GM23338 (cell line): ENCODE measurements around the gene LRMDA. TPM values are rescaled to one million over a fixed set of nuclear protein-coding genes. Genes with fewer than 3 reads are reported as not detected.

Experiments
- ATAC-seq: fragments of 200-7000 bp; cut with Tn5 transposase; 3 replicates; pipeline ENCODE4 v1.9.1; 2020
- DNase-seq: peaks from one replicate; pipeline ENCODE4 v3.0.0-alpha.2; 2015; ENCODE audit warnings: low spot score
- H2AFZ ChIP-seq: fragments of 200-600 bp; sonication (generic); 2 replicates; pipeline ENCODE4 v1.8.0; 2016; ENCODE audit warnings: antibody characterized with exemption, mild to moderate bottlenecking, moderate library complexity
- H3F3A ChIP-seq: fragments of 200-600 bp; sonication (generic); replicated peaks from 2 replicates; pipeline ENCODE4 v1.8.0; 2017; ENCODE audit warnings: antibody characterized with exemption, mixed run types, low read depth
- H3K27ac ChIP-seq: fragments of 200-600 bp; sonication (generic); 2 replicates; pipeline ENCODE4 v1.6.1; 2016; ENCODE audit warnings: low read depth
- H3K27me3 ChIP-seq: fragments of 200-600 bp; sonication (generic); 2 replicates; pipeline ENCODE4 v1.8.0; 2016; ENCODE audit warnings: mild to moderate bottlenecking, mixed run types, moderate library complexity; ENCODE audit not compliant: insufficient read depth
- H3K36me3 ChIP-seq: fragments of 200-600 bp; sonication (generic); 2 replicates; pipeline ENCODE4 v1.8.0; 2016; ENCODE audit warnings: mild to moderate bottlenecking; ENCODE audit not compliant: insufficient read depth
- H3K4me1 ChIP-seq: fragments of 200-600 bp; sonication (generic); 2 replicates; pipeline ENCODE4 v1.8.0; 2016; ENCODE audit warnings: mild to moderate bottlenecking, moderate library complexity; ENCODE audit not compliant: insufficient read depth
- H3K4me2 ChIP-seq: fragments of 200-600 bp; sonication (generic); 2 replicates; pipeline ENCODE4 v1.7.1; 2017; ENCODE audit warnings: mixed run types
- H3K4me3 ChIP-seq: fragments of 200-600 bp; sonication (generic); 2 replicates; pipeline ENCODE4 v1.6.1; 2016; ENCODE audit warnings: mixed run types
- H3K79me2 ChIP-seq: fragments of 200-600 bp; sonication (generic); replicated peaks from 2 replicates; pipeline ENCODE4 v1.8.0; 2017; ENCODE audit warnings: mild to moderate bottlenecking; ENCODE audit not compliant: insufficient read depth
- H3K9me2 ChIP-seq: fragments of 200-600 bp; sonication (generic); 2 replicates; pipeline ENCODE4 v1.8.0; 2017; ENCODE audit not compliant: insufficient read depth
- H4K20me1 ChIP-seq: fragments of 200-600 bp; sonication (generic); replicated peaks from 2 replicates; pipeline ENCODE4 v1.8.0; 2017; ENCODE audit warnings: mild to moderate bottlenecking; ENCODE audit not compliant: insufficient read depth
- H3K27ac Mint-ChIP-seq: 2 replicates; pipeline ENCODE4 v1.8.0; 2020; ENCODE audit warnings: inconsistent platforms, mild to moderate bottlenecking, moderate library complexity, mixed read lengths
- H3K27me3 Mint-ChIP-seq: 3 replicates; pipeline ENCODE4 v1.8.0; 2022; ENCODE audit warnings: low read depth, mild to moderate bottlenecking, moderate library complexity, mixed read lengths, inconsistent platforms; ENCODE audit not compliant: insufficient read depth, poor library complexity
- H3K36me3 Mint-ChIP-seq: 3 replicates; pipeline ENCODE4 v1.8.0; 2021; ENCODE audit warnings: low read depth, mild to moderate bottlenecking, inconsistent platforms, moderate library complexity, mixed read lengths
- H3K4me1 Mint-ChIP-seq: 3 replicates; pipeline ENCODE4 v1.8.0; 2020; ENCODE audit warnings: mild to moderate bottlenecking, inconsistent platforms, mixed read lengths
- H3K4me3 Mint-ChIP-seq: 3 replicates; pipeline ENCODE4 v1.8.0; 2021; ENCODE audit warnings: moderate library complexity, mild to moderate bottlenecking, inconsistent platforms, mixed read lengths
- H3K9me3 Mint-ChIP-seq: 3 replicates; pipeline ENCODE4 v1.8.0; 2020; ENCODE audit warnings: moderate library complexity, mild to moderate bottlenecking, inconsistent platforms, mixed read lengths
- EZH2phosphoT487 ChIP-seq: fragments of 200-600 bp; sonication (generic); IDR thresholded peaks from one replicate; pipeline ENCODE4 v1.8.1; 2018; ENCODE audit warnings: antibody characterized with exemption; ENCODE audit not compliant: unreplicated experiment
- JUNB ChIP-seq: IDR thresholded peaks from one replicate; pipeline ENCODE4 v1.6.1; 2016; ENCODE audit warnings: antibody characterized with exemption; ENCODE audit not compliant: unreplicated experiment
- POLR2AphosphoS5 ChIP-seq: IDR thresholded peaks from 2 replicates; pipeline ENCODE4 v1.6.1; 2016; ENCODE audit warnings: antibody characterized with exemption, low read depth
- STAT1 ChIP-seq: IDR thresholded peaks from one replicate; pipeline ENCODE4 v1.6.1; 2016; ENCODE audit warnings: antibody characterized with exemption; ENCODE audit not compliant: unreplicated experiment
- ZNF114 ChIP-seq: fragments of 250-450 bp; sonication (Bioruptor Pico); IDR thresholded peaks from 2 replicates; pipeline ENCODE4 v1.5.0; 2020; ENCODE audit warnings: mild to moderate bottlenecking, moderate library complexity
- ZNF331 ChIP-seq: fragments of 250-450 bp; sonication (Bioruptor Pico); IDR thresholded peaks from 2 replicates; pipeline ENCODE4 v1.5.0; 2020; ENCODE audit warnings: low read depth, mild to moderate bottlenecking, moderate library complexity
- polyA plus RNA-seq: library from polyadenylated mRNA; unstranded; fragments of >200 nt; fragmentation: Nextera tagmentation; extraction: Ambion mirVana; gene quantifications from 2 replicates; pipeline ENCODE4 v1.2.1, GENCODE V29; 2016
- total RNA-seq: library from RNA; depleted of rRNA; stranded (reverse); fragments of >200 nt; shearing (Covaris generic); gene quantifications from 2 replicates; pipeline ENCODE4 v1.2.3, GENCODE V29; 2014
- TF ChIP-seq, protein P1 (sequence below): IDR thresholded peaks from 2 replicates; pipeline ENCODE4 v1.6.1; 2016; ENCODE audit warnings: antibody characterized with exemption
- TF ChIP-seq, protein P2 (sequence below), 2 experiments: fragments of 200-600 bp in 1 of 2; sonication (generic) in 1 of 2; conservative IDR thresholded peaks; 2 replicates each; pipeline versions ENCODE4 v1.5.1 to v1.6.1; 2016 to 2017; ENCODE audit warnings: antibody characterized with exemption in 2 of 2, low read depth in 2 of 2, mild to moderate bottlenecking in 2 of 2, moderate library complexity in 1 of 2
- TF ChIP-seq, protein P3 (sequence below): fragments of 250-450 bp; sonication (Bioruptor Pico); IDR thresholded peaks from 2 replicates; pipeline ENCODE4 v1.5.0; 2020; ENCODE audit warnings: mild to moderate bottlenecking, moderate library complexity

LRMDA gene
- total and polyA plus RNA-seq, 2 experiments from 2014 or later: 0.90 to 1.8 TPM

DNA sequence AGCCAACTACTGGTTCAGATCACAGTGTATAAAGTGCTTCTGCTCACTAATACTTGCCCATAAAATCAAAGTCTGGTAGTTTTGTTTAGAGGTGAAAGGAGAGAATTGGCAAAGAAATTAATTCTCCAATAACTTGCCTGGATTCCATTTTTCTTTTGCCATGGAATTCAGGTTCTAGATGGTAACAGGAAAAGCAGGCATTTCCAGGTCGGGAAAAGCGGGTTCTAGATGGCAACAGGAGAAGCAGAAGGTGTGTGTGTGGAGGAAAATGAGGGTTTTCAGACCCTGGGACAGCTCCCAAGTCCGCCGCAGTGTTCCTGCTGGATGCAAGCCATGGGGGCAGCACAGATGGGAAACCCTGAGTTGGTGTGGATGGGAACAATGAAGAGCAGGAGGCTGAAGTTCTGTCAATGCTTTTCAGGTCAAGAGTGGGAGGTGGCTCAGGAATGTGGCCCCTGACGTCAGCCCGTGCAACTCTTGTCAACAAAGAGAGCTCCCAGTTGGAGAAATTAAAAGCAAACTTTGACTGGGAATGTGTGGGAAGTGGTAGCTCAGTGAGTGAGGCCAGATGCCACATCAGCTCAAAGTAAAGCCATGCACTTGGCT lies 696.7 kb downstream of the LRMDA start:
- ATAC-seq (no peak), DNase-seq (no peak)
- Mint-ChIP-seq H3K27me3 (peaks cover 4% of the 10 kb centered on the region), H3K4me1 (peaks cover 13% of the 10 kb centered on the region; the same call in 2 of the 3 replicates), H3K36me3 (no peaks in the 10 kb centered on the region), H3K9me3 (no peaks in the 10 kb centered on the region), H3K4me3 (no peak overlapping the region), H3K27ac (no peak overlapping the region)
- Histone ChIP-seq H3K4me1 (no peaks in the 10 kb centered on the region; the same call in 1 of the 2 replicates), H4K20me1 (no peaks in the 10 kb centered on the region), H3K27me3 (no peaks in the 10 kb centered on the region), H3F3A (no peaks in the 10 kb centered on the region), H3K9me2 (peaks cover 7% of the 10 kb centered on the region; the same call in 1 of the 2 replicates), H3K4me3 (no peak overlapping the region), H3K79me2 (no peaks in the 10 kb centered on the region), H3K27ac (no peak overlapping the region), H2AFZ (no peak overlapping the region), H3K36me3 (no peaks in the 10 kb centered on the region; the same call in 1 of the 2 replicates), H3K4me2 (no peak overlapping the region)
- no peak for TF ChIP-seq STAT1
- TF ChIP-seq ZNF331: no peak
- no peak for TF ChIP-seq POLR2AphosphoS5
- no peak for TF ChIP-seq JUNB
- TF ChIP-seq, protein P1, sequence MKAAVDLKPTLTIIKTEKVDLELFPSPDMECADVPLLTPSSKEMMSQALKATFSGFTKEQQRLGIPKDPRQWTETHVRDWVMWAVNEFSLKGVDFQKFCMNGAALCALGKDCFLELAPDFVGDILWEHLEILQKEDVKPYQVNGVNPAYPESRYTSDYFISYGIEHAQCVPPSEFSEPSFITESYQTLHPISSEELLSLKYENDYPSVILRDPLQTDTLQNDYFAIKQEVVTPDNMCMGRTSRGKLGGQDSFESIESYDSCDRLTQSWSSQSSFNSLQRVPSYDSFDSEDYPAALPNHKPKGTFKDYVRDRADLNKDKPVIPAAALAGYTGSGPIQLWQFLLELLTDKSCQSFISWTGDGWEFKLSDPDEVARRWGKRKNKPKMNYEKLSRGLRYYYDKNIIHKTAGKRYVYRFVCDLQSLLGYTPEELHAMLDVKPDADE: no peak
- no peak for TF ChIP-seq ZNF114
- TF ChIP-seq EZH2phosphoT487: no peak
- TF ChIP-seq, protein P2, sequence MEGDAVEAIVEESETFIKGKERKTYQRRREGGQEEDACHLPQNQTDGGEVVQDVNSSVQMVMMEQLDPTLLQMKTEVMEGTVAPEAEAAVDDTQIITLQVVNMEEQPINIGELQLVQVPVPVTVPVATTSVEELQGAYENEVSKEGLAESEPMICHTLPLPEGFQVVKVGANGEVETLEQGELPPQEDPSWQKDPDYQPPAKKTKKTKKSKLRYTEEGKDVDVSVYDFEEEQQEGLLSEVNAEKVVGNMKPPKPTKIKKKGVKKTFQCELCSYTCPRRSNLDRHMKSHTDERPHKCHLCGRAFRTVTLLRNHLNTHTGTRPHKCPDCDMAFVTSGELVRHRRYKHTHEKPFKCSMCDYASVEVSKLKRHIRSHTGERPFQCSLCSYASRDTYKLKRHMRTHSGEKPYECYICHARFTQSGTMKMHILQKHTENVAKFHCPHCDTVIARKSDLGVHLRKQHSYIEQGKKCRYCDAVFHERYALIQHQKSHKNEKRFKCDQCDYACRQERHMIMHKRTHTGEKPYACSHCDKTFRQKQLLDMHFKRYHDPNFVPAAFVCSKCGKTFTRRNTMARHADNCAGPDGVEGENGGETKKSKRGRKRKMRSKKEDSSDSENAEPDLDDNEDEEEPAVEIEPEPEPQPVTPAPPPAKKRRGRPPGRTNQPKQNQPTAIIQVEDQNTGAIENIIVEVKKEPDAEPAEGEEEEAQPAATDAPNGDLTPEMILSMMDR (conservative IDR thresholded peaks at IDR 0.05; ENCODE audit: low read depth in 2 of 2): no peak

DNA sequence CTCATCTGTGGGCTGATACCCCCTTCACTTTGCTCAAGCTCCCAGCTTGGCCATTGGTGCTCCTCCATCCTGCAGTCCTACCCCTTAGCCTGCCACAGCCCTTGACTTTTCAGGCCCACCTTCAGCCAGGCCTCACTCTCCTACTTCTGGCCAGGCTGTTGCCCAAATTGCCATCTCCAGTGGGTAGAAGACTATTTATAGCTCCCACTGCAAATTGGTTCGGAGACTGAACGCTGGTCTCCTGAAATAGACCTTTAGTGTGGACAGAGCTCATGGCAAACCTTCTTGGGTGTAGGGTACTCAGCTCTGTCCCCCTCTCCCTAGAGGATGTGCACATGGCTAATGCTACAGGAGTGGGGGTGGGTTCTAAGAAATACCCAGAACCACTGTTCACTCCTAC lies 697.8 kb downstream of the LRMDA start:
- Mint-ChIP-seq H3K27ac (no peak overlapping the region), H3K27me3 (peaks cover 4% of the 10 kb centered on the region), H3K36me3 (no peaks in the 10 kb centered on the region), H3K4me1 (peaks cover 13% of the 10 kb centered on the region; the same call in 2 of the 3 replicates), H3K9me3 (no peaks in the 10 kb centered on the region; the same call in 2 of the 3 replicates), H3K4me3 (no peak overlapping the region)
- no peak for DNase-seq
- Histone ChIP-seq H3K9me2 (peaks cover 7% of the 10 kb centered on the region; the same call in 1 of the 2 replicates), H3K27me3 (no peaks in the 10 kb centered on the region), H3K27ac (no peak overlapping the region), H3K36me3 (no peaks in the 10 kb centered on the region; the same call in 1 of the 2 replicates), H4K20me1 (no peaks in the 10 kb centered on the region), H2AFZ (no peak overlapping the region), H3K4me2 (no peak overlapping the region), H3F3A (no peaks in the 10 kb centered on the region), H3K4me3 (no peak overlapping the region), H3K4me1 (no peaks in the 10 kb centered on the region; the same call in 1 of the 2 replicates), H3K79me2 (no peaks in the 10 kb centered on the region)
- TF ChIP-seq ZNF114 (no peak), EZH2phosphoT487 (no peak), ZNF331 (no peak)
- TF ChIP-seq, protein P3, sequence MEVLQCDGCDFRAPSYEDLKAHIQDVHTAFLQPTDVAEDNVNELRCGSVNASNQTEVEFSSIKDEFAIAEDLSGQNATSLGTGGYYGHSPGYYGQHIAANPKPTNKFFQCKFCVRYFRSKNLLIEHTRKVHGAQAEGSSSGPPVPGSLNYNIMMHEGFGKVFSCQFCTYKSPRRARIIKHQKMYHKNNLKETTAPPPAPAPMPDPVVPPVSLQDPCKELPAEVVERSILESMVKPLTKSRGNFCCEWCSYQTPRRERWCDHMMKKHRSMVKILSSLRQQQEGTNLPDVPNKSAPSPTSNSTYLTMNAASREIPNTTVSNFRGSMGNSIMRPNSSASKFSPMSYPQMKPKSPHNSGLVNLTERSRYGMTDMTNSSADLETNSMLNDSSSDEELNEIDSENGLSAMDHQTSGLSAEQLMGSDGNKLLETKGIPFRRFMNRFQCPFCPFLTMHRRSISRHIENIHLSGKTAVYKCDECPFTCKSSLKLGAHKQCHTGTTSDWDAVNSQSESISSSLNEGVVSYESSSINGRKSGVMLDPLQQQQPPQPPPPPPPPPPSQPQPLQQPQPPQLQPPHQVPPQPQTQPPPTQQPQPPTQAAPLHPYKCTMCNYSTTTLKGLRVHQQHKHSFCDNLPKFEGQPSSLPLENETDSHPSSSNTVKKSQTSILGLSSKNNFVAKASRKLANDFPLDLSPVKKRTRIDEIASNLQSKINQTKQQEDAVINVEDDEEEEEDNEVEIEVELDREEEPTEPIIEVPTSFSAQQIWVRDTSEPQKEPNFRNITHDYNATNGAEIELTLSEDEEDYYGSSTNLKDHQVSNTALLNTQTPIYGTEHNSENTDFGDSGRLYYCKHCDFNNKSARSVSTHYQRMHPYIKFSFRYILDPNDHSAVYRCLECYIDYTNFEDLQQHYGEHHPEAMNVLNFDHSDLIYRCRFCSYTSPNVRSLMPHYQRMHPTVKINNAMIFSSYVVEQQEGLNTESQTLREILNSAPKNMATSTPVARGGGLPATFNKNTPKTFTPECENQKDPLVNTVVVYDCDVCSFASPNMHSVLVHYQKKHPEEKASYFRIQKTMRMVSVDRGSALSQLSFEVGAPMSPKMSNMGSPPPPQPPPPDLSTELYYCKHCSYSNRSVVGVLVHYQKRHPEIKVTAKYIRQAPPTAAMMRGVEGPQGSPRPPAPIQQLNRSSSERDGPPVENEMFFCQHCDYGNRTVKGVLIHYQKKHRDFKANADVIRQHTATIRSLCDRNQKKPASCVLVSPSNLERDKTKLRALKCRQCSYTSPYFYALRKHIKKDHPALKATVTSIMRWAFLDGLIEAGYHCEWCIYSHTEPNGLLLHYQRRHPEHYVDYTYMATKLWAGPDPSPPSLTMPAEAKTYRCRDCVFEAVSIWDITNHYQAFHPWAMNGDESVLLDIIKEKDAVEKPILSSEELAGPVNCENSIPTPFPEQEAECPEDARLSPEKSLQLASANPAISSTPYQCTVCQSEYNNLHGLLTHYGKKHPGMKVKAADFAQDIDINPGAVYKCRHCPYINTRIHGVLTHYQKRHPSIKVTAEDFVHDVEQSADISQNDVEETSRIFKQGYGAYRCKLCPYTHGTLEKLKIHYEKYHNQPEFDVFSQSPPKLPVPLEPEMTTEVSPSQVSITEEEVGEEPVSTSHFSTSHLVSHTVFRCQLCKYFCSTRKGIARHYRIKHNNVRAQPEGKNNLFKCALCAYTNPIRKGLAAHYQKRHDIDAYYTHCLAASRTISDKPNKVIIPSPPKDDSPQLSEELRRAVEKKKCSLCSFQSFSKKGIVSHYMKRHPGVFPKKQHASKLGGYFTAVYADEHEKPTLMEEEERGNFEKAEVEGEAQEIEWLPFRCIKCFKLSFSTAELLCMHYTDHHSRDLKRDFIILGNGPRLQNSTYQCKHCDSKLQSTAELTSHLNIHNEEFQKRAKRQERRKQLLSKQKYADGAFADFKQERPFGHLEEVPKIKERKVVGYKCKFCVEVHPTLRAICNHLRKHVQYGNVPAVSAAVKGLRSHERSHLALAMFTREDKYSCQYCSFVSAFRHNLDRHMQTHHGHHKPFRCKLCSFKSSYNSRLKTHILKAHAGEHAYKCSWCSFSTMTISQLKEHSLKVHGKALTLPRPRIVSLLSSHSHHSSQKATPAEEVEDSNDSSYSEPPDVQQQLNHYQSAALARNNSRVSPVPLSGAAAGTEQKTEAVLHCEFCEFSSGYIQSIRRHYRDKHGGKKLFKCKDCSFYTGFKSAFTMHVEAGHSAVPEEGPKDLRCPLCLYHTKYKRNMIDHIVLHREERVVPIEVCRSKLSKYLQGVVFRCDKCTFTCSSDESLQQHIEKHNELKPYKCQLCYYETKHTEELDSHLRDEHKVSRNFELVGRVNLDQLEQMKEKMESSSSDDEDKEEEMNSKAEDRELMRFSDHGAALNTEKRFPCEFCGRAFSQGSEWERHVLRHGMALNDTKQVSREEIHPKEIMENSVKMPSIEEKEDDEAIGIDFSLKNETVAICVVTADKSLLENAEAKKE (CRISPR knock-in tag): no peak
- no peak for ATAC-seq
